G401 (cell line): Measurements from ENCODE around the gene MOV10L1. TPM values are rescaled to one million over a fixed set of nuclear protein-coding genes. Genes with fewer than 3 reads are reported as not detected.
"Not testable (repeated sequence)": the region's sequence is repeated elsewhere in the genome, so short reads cannot be mapped to it uniquely, and the experiment has no call there.

Experiments used
- DNase-seq: peaks from one replicate; pipeline ENCODE4 v3.0.0-alpha.2; 2015; ENCODE audit warnings: low spot score
- in situ Hi-C: cut with HindIII; loops from 2 replicates; pipeline ENCODE4 v1.10.0; 2016; ENCODE audit warnings: low sequenced_read_pairs, mixed read lengths
- total RNA-seq: library from RNA; depleted of rRNA; stranded (reverse); fragments of >200 nt; shearing (Covaris generic); gene quantifications from 2 replicates; pipeline ENCODE4 v1.2.3, GENCODE V29; 2014

MOV10L1 gene
- total RNA-seq, 1 experiment from 2014 or later: not detected

DNA sequence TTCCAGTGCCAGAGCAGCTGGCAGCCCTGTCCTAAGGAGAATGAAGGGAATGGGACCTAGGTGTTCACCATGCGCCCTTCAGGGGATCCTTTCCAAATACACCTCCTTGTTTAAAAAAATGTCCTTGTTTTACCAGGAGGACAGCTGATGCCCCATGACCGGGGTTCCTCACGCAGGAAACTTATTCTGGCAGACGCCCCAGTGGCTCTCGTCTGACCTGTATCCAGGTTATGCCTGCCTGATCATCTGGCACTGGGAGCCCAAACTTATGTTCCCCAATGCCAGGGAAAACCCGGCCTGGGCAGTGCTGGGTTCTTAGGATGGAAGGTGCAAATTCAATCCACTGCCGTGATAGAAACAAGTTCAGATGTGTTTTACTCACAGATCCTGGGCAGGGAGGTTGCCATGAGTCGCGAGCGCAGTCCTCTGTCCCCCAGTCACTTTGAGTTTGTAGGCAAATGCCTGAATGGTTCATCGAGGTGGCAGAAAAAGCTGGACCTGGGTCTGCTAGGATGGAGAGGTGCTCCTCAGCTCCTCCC lies 31.5 kb downstream of the MOV10L1 start:
- in situ Hi-C loops: no loop called here
- no peak for DNase-seq

GRCh38 chr22:50123119-50123518 lies 33.3 kb downstream of the MOV10L1 start:
- in situ Hi-C loops: no loop called here
- no peak for DNase-seq

- DNase-seq: no peak
- in situ Hi-C loops: no loop called here
Measured at GRCh38 chr22:50125029-50125428, 35.2 kb downstream of the MOV10L1 start.

DNA sequence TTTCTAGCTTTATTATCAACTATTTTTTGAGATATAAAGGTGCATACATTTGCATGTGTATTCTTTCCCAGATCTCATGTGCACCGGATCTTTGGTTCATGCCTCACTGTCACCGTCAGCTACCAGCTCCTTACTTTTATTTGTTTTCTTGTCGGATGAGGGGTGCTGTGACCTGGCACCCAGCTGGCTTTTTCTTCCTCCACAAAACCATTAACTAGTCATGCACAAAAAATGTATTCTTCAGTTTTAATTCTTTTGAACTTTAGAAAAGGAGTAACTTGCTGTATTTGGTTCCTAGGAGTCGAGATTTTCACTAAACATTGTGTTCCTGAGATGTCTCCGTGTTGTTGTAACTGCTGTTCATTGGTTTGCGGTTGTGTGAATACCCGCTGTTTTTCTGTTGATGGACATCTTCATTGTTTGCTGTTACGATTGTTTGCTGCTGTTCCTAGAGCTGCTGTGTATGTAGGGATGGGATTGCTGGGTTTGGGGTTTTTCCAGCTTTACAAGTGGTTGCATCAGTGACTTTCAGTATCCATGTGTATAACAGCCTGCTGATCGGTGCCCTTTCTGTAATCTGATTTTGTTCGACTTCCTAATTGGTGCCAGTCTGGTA lies 39.4 kb downstream of the MOV10L1 start:
- no peak for DNase-seq
- in situ Hi-C loops: no loop called here

DNA sequence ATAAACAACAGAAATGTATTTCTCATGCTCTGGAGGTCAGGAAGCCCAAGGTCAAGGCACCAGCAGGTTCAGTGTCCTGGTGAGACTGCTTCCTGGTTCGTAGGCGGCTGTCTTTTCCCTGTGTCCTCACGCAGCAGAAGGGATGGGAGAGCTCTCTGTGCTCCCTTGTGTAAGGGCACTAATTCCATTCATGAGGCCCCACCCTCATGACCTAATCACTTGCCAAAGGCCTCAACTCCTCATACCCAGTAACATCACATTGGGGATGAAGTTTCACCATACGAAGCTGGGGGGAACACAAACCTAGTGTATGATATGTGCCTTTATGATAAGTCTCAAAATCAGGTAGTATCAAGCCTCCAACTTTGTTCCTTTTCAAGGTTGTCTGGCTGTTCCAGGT lies 42.1 kb downstream of the MOV10L1 start:
- in situ Hi-C loops: no loop called here
- no peak for DNase-seq

DNA sequence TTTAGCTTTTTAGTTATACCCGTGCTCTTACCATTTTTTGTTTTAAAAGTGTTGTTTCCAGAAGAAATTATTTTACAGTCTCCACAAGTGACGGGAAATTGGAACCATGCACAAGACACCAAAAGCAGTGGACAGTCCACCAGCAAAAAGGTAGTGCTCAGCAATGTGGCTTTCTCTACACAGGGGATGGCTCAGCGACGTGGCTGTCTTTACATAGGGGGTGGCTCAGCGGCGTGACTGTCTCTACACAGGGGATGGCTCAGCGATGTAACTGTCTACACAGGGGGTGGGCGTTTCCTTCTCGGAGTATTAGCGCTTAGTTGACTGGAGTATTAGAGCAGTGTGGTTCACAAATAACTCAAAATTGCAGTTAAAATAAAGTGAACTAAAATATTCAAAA lies 44.7 kb downstream of the MOV10L1 start:
- in situ Hi-C loops: no loop called here
- DNase-seq: no peak

DNA sequence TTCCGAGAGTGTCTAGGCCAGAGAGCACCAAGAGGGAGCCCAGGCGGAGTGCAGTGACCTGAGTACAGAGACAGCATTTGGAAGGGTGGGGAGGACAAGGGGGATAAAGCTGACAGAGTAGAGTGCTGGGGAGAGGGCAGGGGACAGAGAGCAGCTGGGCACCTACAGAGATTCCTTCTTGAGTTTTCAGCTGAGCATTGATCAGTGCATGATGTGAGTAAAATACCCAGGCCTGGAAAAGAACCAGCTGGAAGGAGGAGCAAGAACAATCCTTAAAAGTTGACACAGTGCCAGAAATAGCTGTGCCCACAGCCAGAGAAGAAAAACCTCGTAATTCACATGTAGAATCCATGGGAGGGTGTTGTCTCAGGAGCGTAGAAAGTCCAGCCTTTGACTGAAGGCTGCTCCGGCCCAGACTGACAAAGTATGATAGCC lies 46.8 kb downstream of the MOV10L1 start:
- DNase-seq: no peak
- in situ Hi-C loops: no loop called here

DNA sequence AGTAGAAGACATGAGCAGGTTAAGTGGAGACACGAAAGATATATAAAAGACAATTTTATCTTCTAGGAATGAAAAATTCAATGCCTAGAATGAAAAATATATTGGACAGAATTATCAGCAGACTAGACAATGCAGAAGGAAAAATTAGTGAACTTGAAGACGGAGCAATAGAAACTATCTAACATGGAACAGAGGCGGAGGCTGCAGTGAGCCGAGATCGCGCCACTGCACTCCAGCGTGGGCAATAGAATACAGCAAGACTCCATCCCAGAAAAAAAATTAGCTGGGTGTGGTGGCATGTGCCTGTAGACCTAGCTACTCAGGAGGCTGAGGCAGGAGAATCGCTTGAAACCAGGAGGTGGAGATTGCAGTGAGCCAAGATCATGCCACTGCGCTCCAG lies 47.5 kb downstream of the MOV10L1 start:
- in situ Hi-C loops, DNase-seq: not testable (repeated sequence)

DNA sequence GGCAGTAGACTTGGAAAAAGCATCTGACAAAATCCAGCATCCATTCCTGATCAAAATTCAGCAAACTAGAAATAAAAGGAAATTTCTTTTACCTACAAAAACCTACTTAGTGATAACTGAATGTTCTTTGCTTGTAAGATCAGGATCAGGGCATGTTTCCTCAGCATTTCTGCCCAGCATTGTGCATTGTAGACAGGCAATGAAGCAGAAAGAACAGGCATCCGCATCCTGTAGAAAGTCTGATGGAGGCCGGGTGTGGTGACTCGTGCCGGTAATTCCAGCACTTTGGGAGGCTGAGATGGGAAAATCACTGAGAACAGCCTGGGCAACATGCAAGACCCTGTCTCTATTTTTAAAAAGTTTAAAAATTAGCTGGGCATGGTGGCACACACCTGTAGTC lies 48.2 kb downstream of the MOV10L1 start:
- in situ Hi-C loops: no loop called here
- no peak for DNase-seq

GRCh38 chr22:50138988-50139387 lies 49.2 kb downstream of the MOV10L1 start:
- no peak for DNase-seq
- in situ Hi-C loops: no loop called here

GRCh38 chr22:50139843-50140415 lies 50.1 kb downstream of the MOV10L1 start:
- DNase-seq: no peak
- in situ Hi-C loops: no loop called here

GRCh38 chr22:50140615-50141014 lies 50.8 kb downstream of the MOV10L1 start:
- in situ Hi-C loops: no loop called here
- no peak for DNase-seq

GRCh38 chr22:50141462-50141861 lies 51.7 kb downstream of the MOV10L1 start:
- in situ Hi-C loops: no loop called here
- no peak for DNase-seq

GRCh38 chr22:50141891-50142363 lies 52.1 kb downstream of the MOV10L1 start:
- in situ Hi-C loops: no loop called here
- DNase-seq: no peak

DNA sequence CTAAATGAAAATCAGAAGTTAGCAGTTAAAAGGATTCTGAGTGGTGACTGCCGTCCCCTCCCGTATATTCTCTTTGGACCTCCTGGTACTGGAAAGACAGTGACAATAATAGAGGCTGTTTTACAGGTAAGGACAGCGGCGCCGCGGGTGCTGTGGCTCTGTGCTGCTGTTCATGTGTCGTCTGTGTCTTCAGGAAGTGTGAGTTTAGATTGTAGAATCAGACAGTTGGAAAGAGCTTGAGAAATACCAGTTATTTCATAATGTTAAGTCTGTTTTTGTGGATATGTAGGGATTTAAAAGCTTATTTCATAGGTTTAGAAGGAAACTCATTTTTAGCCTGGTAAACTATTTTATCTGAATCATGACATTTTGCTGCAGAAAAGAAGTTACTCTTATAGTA lies 53.3 kb downstream of the MOV10L1 start:
- in situ Hi-C loops: no loop called here
- DNase-seq: no peak

- DNase-seq: no peak
- in situ Hi-C loops: no loop called here
Measured at GRCh38 chr22:50144005-50144614, 54.3 kb downstream of the MOV10L1 start.

DNA sequence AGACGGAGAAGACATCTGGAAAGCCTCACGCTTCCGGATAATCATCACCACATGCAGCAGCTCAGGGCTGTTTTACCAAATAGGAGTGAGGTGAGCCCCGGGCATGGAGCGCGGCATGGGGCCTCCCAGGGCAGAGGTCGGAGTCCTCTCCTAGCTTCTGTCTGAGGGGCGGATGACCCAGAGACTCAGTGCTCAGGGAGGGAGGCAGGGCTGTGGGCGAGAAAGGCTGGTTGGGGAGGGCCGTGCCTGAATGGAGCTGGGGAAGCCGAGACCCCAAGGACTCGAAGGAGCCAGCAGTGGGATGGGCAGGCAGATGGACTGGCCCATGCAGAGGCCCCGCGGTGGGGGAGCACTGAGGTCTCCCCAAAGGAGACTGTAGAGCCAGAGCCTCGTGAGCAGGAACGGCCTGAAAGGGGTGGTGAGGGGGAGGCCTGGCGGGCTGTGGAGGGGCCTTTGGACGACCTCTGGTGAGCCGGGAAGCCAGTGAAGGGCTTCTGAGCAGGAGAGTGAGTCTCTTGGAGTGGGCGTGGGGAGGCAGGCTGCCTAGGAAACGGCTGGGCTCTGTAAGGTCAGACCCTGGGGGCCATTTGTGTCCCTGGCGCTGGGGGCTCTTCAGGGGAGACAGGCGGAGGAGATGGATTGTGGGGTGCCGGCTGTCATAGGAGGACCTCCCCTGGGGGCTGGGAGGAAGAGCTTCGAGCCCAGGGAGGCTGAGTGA lies 56.1 kb downstream of the MOV10L1 start:
- DNase-seq: no peak
- in situ Hi-C loops: no loop called here

DNA sequence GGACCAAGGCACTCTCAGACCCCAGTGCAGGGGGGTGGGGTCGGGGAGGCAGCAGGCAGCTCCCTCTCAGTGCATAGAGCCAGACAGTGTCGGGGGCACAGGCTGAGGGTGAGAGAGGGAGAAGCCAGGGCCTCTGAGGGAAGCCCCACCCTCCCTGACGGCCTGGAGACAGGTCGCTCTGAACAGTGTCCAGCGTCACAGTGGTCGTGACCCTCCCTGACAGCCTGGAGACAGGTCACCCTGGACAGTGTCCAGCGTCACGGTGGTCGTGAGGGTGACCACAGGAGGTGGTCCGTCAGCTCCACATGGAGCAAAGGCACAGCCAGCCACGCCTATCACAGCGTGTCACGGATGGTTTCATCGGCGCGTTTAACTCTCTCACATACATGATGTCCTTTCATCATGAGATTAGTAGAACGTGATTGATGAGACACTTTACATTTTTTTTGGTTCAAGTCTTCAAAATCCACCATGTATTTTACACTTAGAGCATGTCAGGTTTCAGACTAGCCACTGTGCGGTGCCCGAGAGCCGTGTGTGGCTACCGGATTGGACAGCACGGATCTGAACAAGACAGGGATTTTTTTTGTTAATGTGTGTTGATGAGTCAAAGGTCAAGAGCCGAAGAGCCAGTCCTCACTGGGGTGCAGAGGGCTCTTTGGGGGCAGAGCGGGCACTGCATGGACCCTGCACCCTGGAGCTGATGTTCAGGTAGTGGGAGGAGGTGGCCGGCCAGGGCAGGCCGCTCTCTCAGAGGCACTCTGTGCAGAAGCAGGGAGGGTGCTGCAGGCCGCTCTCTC lies 56.8 kb downstream of the MOV10L1 start:
- DNase-seq: peak; percentile 91
- in situ Hi-C loops: no loop called here
